ENCODE data around the gene PLCXD1. TPM values are rescaled to one million over a fixed set of nuclear protein-coding genes. Genes with fewer than 3 reads are reported as not detected.

PLCXD1 gene
- total RNA-seq, 1 donor from 2014 or later = 52.4 TPM

GRCh38 chrX:283115-283845 lies 2.1 kb downstream of the PLCXD1 start:
- H3K27me3 Mint-ChIP-seq (ENCODE audit: low read depth) = peaks cover 8% of the 10 kb centered on the region
- peak overlapping the region; percentile 99 for H3K27ac Mint-ChIP-seq (ENCODE audit: unreplicated experiment)
- H3K36me3 Mint-ChIP-seq (ENCODE audit: low read depth) = peaks cover 13% of the 10 kb centered on the region
- TF ChIP-seq CTCF (conservative IDR thresholded peaks at IDR 0.05) = no peak
- peak; percentile 80 for DNase-seq (ENCODE audit: low read depth, low spot score)
- peaks cover 20% of the 10 kb centered on the region for H3K4me1 Mint-ChIP-seq
- H3K9me3 Mint-ChIP-seq = no peaks in the 10 kb centered on the region
- peak overlapping the region; percentile 90 for H3K4me3 Mint-ChIP-seq

GRCh38 chrX:285076-285677 lies 4.0 kb downstream of the PLCXD1 start:
- no peak for TF ChIP-seq CTCF (conservative IDR thresholded peaks at IDR 0.05)
- peaks cover 13% of the 10 kb centered on the region for H3K36me3 Mint-ChIP-seq (ENCODE audit: low read depth)
- H3K27ac Mint-ChIP-seq (ENCODE audit: unreplicated experiment) = no peak overlapping the region
- H3K4me1 Mint-ChIP-seq = peaks cover 7% of the 10 kb centered on the region
- no peak for DNase-seq (ENCODE audit: low read depth, low spot score)
- peak overlapping the region; percentile 67 for H3K4me3 Mint-ChIP-seq
- no peaks in the 10 kb centered on the region for H3K9me3 Mint-ChIP-seq
- H3K27me3 Mint-ChIP-seq (ENCODE audit: low read depth) = no peaks in the 10 kb centered on the region

GRCh38 chrX:287670-288069 lies 6.5 kb downstream of the PLCXD1 start:
- H3K36me3 Mint-ChIP-seq (ENCODE audit: low read depth) = peaks cover 16% of the 10 kb centered on the region
- peak overlapping the region; percentile 12 for H3K4me3 Mint-ChIP-seq
- H3K27me3 Mint-ChIP-seq (ENCODE audit: low read depth) = no peaks in the 10 kb centered on the region
- no peak for DNase-seq (ENCODE audit: low read depth, low spot score)
- no peak for TF ChIP-seq CTCF (conservative IDR thresholded peaks at IDR 0.05)
- H3K4me1 Mint-ChIP-seq = no peaks in the 10 kb centered on the region
- no peak overlapping the region for H3K27ac Mint-ChIP-seq (ENCODE audit: unreplicated experiment)
- no peaks in the 10 kb centered on the region for H3K9me3 Mint-ChIP-seq

GRCh38 chrX:288561-288991 lies 7.4 kb downstream of the PLCXD1 start:
- Mint-ChIP-seq H3K27ac (ENCODE audit: unreplicated experiment) (no peak overlapping the region), H3K9me3 (no peaks in the 10 kb centered on the region), H3K36me3 (ENCODE audit: low read depth) (peaks cover 18% of the 10 kb centered on the region), H3K4me3 (no peak overlapping the region), H3K4me1 (no peaks in the 10 kb centered on the region), H3K27me3 (ENCODE audit: low read depth) (no peaks in the 10 kb centered on the region)
- DNase-seq (ENCODE audit: low read depth, low spot score) = no peak
- TF ChIP-seq CTCF (conservative IDR thresholded peaks at IDR 0.05) = no peak

- H3K36me3 Mint-ChIP-seq (ENCODE audit: low read depth) = peaks cover 9% of the 10 kb centered on the region
These were observed 9.4 kb downstream of the PLCXD1 start for GRCh38 chrX:290476-291166.

More at GRCh38 chrX:290476-291166, 9.4 kb downstream of the PLCXD1 start:
- Mint-ChIP-seq H3K4me1 (no peaks in the 10 kb centered on the region), H3K9me3 (no peaks in the 10 kb centered on the region), H3K27ac (ENCODE audit: unreplicated experiment) (no peak overlapping the region), H3K4me3 (no peak overlapping the region), H3K27me3 (ENCODE audit: low read depth) (no peaks in the 10 kb centered on the region)
- DNase-seq (ENCODE audit: low read depth, low spot score) = no peak
- no peak for TF ChIP-seq CTCF (conservative IDR thresholded peaks at IDR 0.05)

All from neural crest cell (in vitro differentiated cells).